ENCODE data around the gene MTA3.
"Not testable (repeated sequence)": the region's sequence is repeated elsewhere in the genome, so short reads cannot be mapped to it uniquely, and the experiment has no call there.

The MTA3 gene

GRCh38 chr2:42601076-42601475 is 32.6 kb downstream of the MTA3 start:
- no peaks in the 10 kb centered on the region for H3K9me3 ChIP-seq (ENCODE audit: insufficient read depth, low read length)
- H2AFZ ChIP-seq (ENCODE audit: low read depth, low read length): no peak overlapping the region
- peaks cover 8% of the 10 kb centered on the region for H3K36me3 ChIP-seq (replicated peaks; ENCODE audit: low read depth, low read length)
- peaks cover 28% of the 10 kb centered on the region for H3K4me1 ChIP-seq (ENCODE audit: low read length)
- TF ChIP-seq CTCF (IDR thresholded peaks at IDR 0.05; ENCODE audit: low read depth, low read length) (no peak), EZH2phosphoT487 (IDR thresholded peaks at IDR 0.05; ENCODE audit: low read depth) (no peak)
- H4K20me1 ChIP-seq (ENCODE audit: insufficient read depth, low read length): peaks cover 16% of the 10 kb centered on the region
- H3K79me2 ChIP-seq (ENCODE audit: low read length): peaks cover 21% of the 10 kb centered on the region
- no peak overlapping the region for H3K27ac ChIP-seq (ENCODE audit: low read length)
- H3K9ac ChIP-seq (ENCODE audit: low read length): no peak overlapping the region
- H3K27me3 ChIP-seq (ENCODE audit: low read depth, low read length): no peaks in the 10 kb centered on the region
- no peak overlapping the region for H3K4me2 ChIP-seq (ENCODE audit: low read length)
- no peak overlapping the region for H3K4me3 ChIP-seq (ENCODE audit: low read length)

- no peak overlapping the region for H3K4me3 ChIP-seq (ENCODE audit: low read length)
- H2AFZ ChIP-seq (ENCODE audit: low read depth, low read length): no peak overlapping the region
- TF ChIP-seq CTCF (IDR thresholded peaks at IDR 0.05; ENCODE audit: low read depth, low read length): no peak
- no peak for TF ChIP-seq EZH2phosphoT487 (IDR thresholded peaks at IDR 0.05; ENCODE audit: low read depth)
- H3K27ac ChIP-seq (ENCODE audit: low read length): no peak overlapping the region
- peaks cover 21% of the 10 kb centered on the region for H3K79me2 ChIP-seq (ENCODE audit: low read length)
- no peaks in the 10 kb centered on the region for H3K9me3 ChIP-seq (ENCODE audit: insufficient read depth, low read length)
- H3K36me3 ChIP-seq (replicated peaks; ENCODE audit: low read depth, low read length): peaks cover 10% of the 10 kb centered on the region
- no peaks in the 10 kb centered on the region for H3K27me3 ChIP-seq (ENCODE audit: low read depth, low read length)
- H3K4me2 ChIP-seq (ENCODE audit: low read length): no peak overlapping the region
- no peak overlapping the region for H3K9ac ChIP-seq (ENCODE audit: low read length)
- H4K20me1 ChIP-seq (ENCODE audit: insufficient read depth, low read length): peaks cover 16% of the 10 kb centered on the region
- peaks cover 28% of the 10 kb centered on the region for H3K4me1 ChIP-seq (ENCODE audit: low read length)
These were observed 33.9 kb downstream of the MTA3 start for GRCh38 chr2:42602218-42602875.

GRCh38 chr2:42602876-42603219 is 34.4 kb downstream of the MTA3 start:
- Histone ChIP-seq H3K36me3 (replicated peaks; ENCODE audit: low read depth, low read length) (peaks cover 10% of the 10 kb centered on the region), H3K4me1 (ENCODE audit: low read length) (peaks cover 28% of the 10 kb centered on the region), H3K27ac (ENCODE audit: low read length) (no peak overlapping the region), H3K79me2 (ENCODE audit: low read length) (peaks cover 21% of the 10 kb centered on the region), H3K4me2 (ENCODE audit: low read length) (no peak overlapping the region), H3K27me3 (ENCODE audit: low read depth, low read length) (no peaks in the 10 kb centered on the region), H3K4me3 (ENCODE audit: low read length) (no peak overlapping the region), H3K9me3 (ENCODE audit: insufficient read depth, low read length) (no peaks in the 10 kb centered on the region), H3K9ac (ENCODE audit: low read length) (no peak overlapping the region), H4K20me1 (ENCODE audit: insufficient read depth, low read length) (peaks cover 16% of the 10 kb centered on the region), H2AFZ (ENCODE audit: low read depth, low read length) (no peak overlapping the region)
- TF ChIP-seq EZH2phosphoT487 (IDR thresholded peaks at IDR 0.05; ENCODE audit: low read depth) (no peak), CTCF (IDR thresholded peaks at IDR 0.05; ENCODE audit: low read depth, low read length) (no peak)

GRCh38 chr2:42604341-42604867 is 36.0 kb downstream of the MTA3 start:
- H3K4me2 ChIP-seq (ENCODE audit: low read length); H3K9ac ChIP-seq (ENCODE audit: low read length); H3K27ac ChIP-seq (ENCODE audit: low read length); H3K4me3 ChIP-seq (ENCODE audit: low read length); H3K9me3 ChIP-seq (ENCODE audit: insufficient read depth, low read length); H3K27me3 ChIP-seq (ENCODE audit: low read depth, low read length); H2AFZ ChIP-seq (ENCODE audit: low read depth, low read length): not testable (repeated sequence)
- Histone ChIP-seq H3K4me1 (ENCODE audit: low read length) (peaks cover 18% of the 10 kb centered on the region), H3K79me2 (ENCODE audit: low read length) (peaks cover 15% of the 10 kb centered on the region), H3K36me3 (replicated peaks; ENCODE audit: low read depth, low read length) (peaks cover 12% of the 10 kb centered on the region), H4K20me1 (ENCODE audit: insufficient read depth, low read length) (peaks cover 12% of the 10 kb centered on the region)

GRCh38 chr2:42606166-42606565 is 37.7 kb downstream of the MTA3 start:
- H3K4me3 ChIP-seq (ENCODE audit: low read length); H3K27ac ChIP-seq (ENCODE audit: low read length); H3K27me3 ChIP-seq (ENCODE audit: low read depth, low read length); H2AFZ ChIP-seq (ENCODE audit: low read depth, low read length); H3K9me3 ChIP-seq (ENCODE audit: insufficient read depth, low read length); H3K9ac ChIP-seq (ENCODE audit: low read length); H3K4me2 ChIP-seq (ENCODE audit: low read length); H3K79me2 ChIP-seq (ENCODE audit: low read length): not testable (repeated sequence)
- peaks cover 11% of the 10 kb centered on the region for H3K4me1 ChIP-seq (ENCODE audit: low read length)
- peaks cover 12% of the 10 kb centered on the region for H4K20me1 ChIP-seq (ENCODE audit: insufficient read depth, low read length)
- peaks cover 21% of the 10 kb centered on the region for H3K36me3 ChIP-seq (replicated peaks; ENCODE audit: low read depth, low read length)
